GM12878 (cell line): ENCODE results near the gene FUBP3. TPM values are rescaled to one million over a fixed set of nuclear protein-coding genes. Genes with fewer than 3 reads are reported as not detected.

Source experiments
- CUX1 ChIP-seq: IDR thresholded peaks from 2 replicates; pipeline ENCODE4 v1.6.1; 2012; ENCODE audit warnings: improper control_type of control experiment, low read depth, low read length; ENCODE audit not compliant: insufficient replicate concordance
- NR2F1 ChIP-seq: fragments of 450-650 bp; conservative IDR thresholded peaks from 2 replicates; pipeline ENCODE4 v1.6.1; 2017; ENCODE audit warnings: mild to moderate bottlenecking
- POLR2AphosphoS2 ChIP-seq: IDR thresholded peaks from 2 replicates; pipeline ENCODE4 v1.6.1; 2011; ENCODE audit warnings: low read depth, mild to moderate bottlenecking, low read length, improper control_type of control experiment, moderate library complexity
- USF1 ChIP-seq: IDR thresholded peaks from 2 replicates; pipeline ENCODE4 v1.6.1; 2011; ENCODE audit warnings: borderline replicate concordance, low read depth, mild to moderate bottlenecking, moderate library complexity, mixed read lengths, low read length; ENCODE audit not compliant: insufficient read depth; ENCODE audit errors: extremely low read length
- microRNA-seq: library from miRNA; unstranded; fragments of <30 nt; microRNA quantifications from one replicate; pipeline ENCODE4, GENCODE V29; 2018
- polyA plus RNA-seq, 11 experiments: library from polyadenylated mRNA; depleted of rRNA in 4 of 11; unstranded in 6 of 11; stranded (reverse) in 5 of 11; fragments of >200 nt; fragmentation: Nextera tagmentation in 4 of 11; fragmentation: Illumina TruSeq in 1 of 11; extraction: Ambion mirVana in 4 of 11; extraction: Trizol in 1 of 11; gene quantifications; 1 replicate in 1 of 11; 2 replicates in 10 of 11; pipeline versions ENCODE4 v1.2.1 to v1.2.3, GENCODE V29; 2011 to 2016; ENCODE audit warnings: inconsistent platforms in 2 of 11, missing spikeins in 2 of 11, low read depth in 1 of 11
- small RNA-seq: library from RNA; depleted of rRNA; stranded (forward); fragments of <200 nt; gene quantifications from one replicate; pipeline ENCODE3, GENCODE V24; 2014
- total RNA-seq, 4 experiments: library from RNA; depleted of rRNA in 3 of 4; stranded (reverse); fragments of >200 nt in 3 of 4; fragmentation: Illumina TruSeq in 1 of 4; extraction: Trizol in 1 of 4; gene quantifications; 2 replicates each; pipeline versions ENCODE4 v1.2.1 to v1.2.3, GENCODE V29; 2013 to 2021

FUBP3 gene
- total and polyA plus RNA-seq, 10 of the 15 experiments (the other 5 are each of a cell fraction or from before 2014, with no cell fraction given), result 2.4 to 49.4 (median 37.2) TPM

- no peak for TF ChIP-seq CUX1
- no peak for TF ChIP-seq USF1
- TF ChIP-seq POLR2AphosphoS2, result no peak
- TF ChIP-seq NR2F1, result no peak
Measured at GRCh38 chr9:130687615-130688014, 108.2 kb downstream of the FUBP3 start (continued).

Small RNA genes within 50 kb of the gene (microRNA-seq; reads per million reads assigned to microRNA genes)
- gene MIR6856, result not detected

Small RNA genes within 50 kb of the gene (small RNA-seq; reads per million reads assigned to genes)
- not detected for gene MIR6856

Other genes with a start within 250 kb of the FUBP3 start
- 0.16 and 0.23 TPM in 2 replicates for gene ASS1, start 134.6 kb upstream of the FUBP3 start, total RNA-seq (2014; rRNA removed)
- gene ASS1, start 134.6 kb upstream of the FUBP3 start, total RNA-seq (2014; rRNA removed; fragmentation: Illumina TruSeq; extraction: Trizol), result 0.27 TPM in 1 of 2 replicates, not detected in the other
- 0.28 and 0.58 TPM in 2 replicates for gene ASS1, start 134.6 kb upstream of the FUBP3 start, total RNA-seq (2021)
- 4.2 and 6.1 TPM in 2 replicates for gene ASS1, start 134.6 kb upstream of the FUBP3 start, polyA plus RNA-seq (2011; rRNA removed)
- 0.10 TPM in 1 of 2 replicates, not detected in the other for gene ASS1, start 134.6 kb upstream of the FUBP3 start, polyA plus RNA-seq (2014; fragmentation: Illumina TruSeq; extraction: Trizol)
- not detected for gene ASS1, start 134.6 kb upstream of the FUBP3 start, polyA plus RNA-seq (2014; fragmentation: Nextera tagmentation; extraction: Ambion mirVana)
- 0.28 TPM in 1 of 2 replicates, not detected in the other for gene ASS1, start 134.6 kb upstream of the FUBP3 start, polyA plus RNA-seq (2014; rRNA removed)
- gene ASS1, start 134.6 kb upstream of the FUBP3 start, polyA plus RNA-seq (2016; fragmentation: Nextera tagmentation; extraction: Ambion mirVana), result under 1 TPM in 1 of 2 experiments, not detected in 1; 0.31 TPM
- gene PRDM12, start 85.0 kb downstream of the FUBP3 start, total RNA-seq (2014; rRNA removed), result not detected in 2 replicates
- not detected in 2 replicates for gene PRDM12, start 85.0 kb downstream of the FUBP3 start, total RNA-seq (2014; rRNA removed; fragmentation: Illumina TruSeq; extraction: Trizol)
- gene PRDM12, start 85.0 kb downstream of the FUBP3 start, total RNA-seq (2021), result not detected in 2 replicates
- gene PRDM12, start 85.0 kb downstream of the FUBP3 start, polyA plus RNA-seq (2011; rRNA removed), result not detected in 2 replicates
- gene PRDM12, start 85.0 kb downstream of the FUBP3 start, polyA plus RNA-seq (2014; fragmentation: Illumina TruSeq; extraction: Trizol), result not detected in 2 replicates
- gene PRDM12, start 85.0 kb downstream of the FUBP3 start, polyA plus RNA-seq (2014; fragmentation: Nextera tagmentation; extraction: Ambion mirVana), result not detected
- not detected in 2 replicates for gene PRDM12, start 85.0 kb downstream of the FUBP3 start, polyA plus RNA-seq (2014; rRNA removed)
- gene PRDM12, start 85.0 kb downstream of the FUBP3 start, polyA plus RNA-seq (2016; fragmentation: Nextera tagmentation; extraction: Ambion mirVana), result not detected
- gene EXOSC2, start 114.2 kb downstream of the FUBP3 start, total RNA-seq (2014; rRNA removed), result 39.3 and 42.9 TPM in 2 replicates
- 51.7 and 55.0 TPM in 2 replicates for gene EXOSC2, start 114.2 kb downstream of the FUBP3 start, total RNA-seq (2014; rRNA removed; fragmentation: Illumina TruSeq; extraction: Trizol)
- 45.6 and 53.2 TPM in 2 replicates for gene EXOSC2, start 114.2 kb downstream of the FUBP3 start, total RNA-seq (2021)
- gene EXOSC2, start 114.2 kb downstream of the FUBP3 start, polyA plus RNA-seq (2011; rRNA removed), result 47.3 and 54.1 TPM in 2 replicates
- gene EXOSC2, start 114.2 kb downstream of the FUBP3 start, polyA plus RNA-seq (2014; fragmentation: Illumina TruSeq; extraction: Trizol), result 52.0 and 64.1 TPM in 2 replicates
- 10 to 100 TPM; 26.3 to 48.8 TPM for gene EXOSC2, start 114.2 kb downstream of the FUBP3 start, polyA plus RNA-seq (2014; fragmentation: Nextera tagmentation; extraction: Ambion mirVana)
- 41.6 and 42.6 TPM in 2 replicates for gene EXOSC2, start 114.2 kb downstream of the FUBP3 start, polyA plus RNA-seq (2014; rRNA removed)
- 10 to 100 TPM; 46.6 to 51.7 TPM for gene EXOSC2, start 114.2 kb downstream of the FUBP3 start, polyA plus RNA-seq (2016; fragmentation: Nextera tagmentation; extraction: Ambion mirVana)